ENCODE measurements around the gene ISM1. TPM values are rescaled to one million over a fixed set of nuclear protein-coding genes. Genes with fewer than 3 reads are reported as not detected.

ISM1 gene
- 0.39 and 0.63 TPM in 2 replicates for total RNA-seq (2014; rRNA removed; shearing (Covaris generic))
- 0.15 and 0.73 TPM in 2 replicates for polyA plus RNA-seq (2016; fragmentation: Nextera tagmentation; extraction: Ambion mirVana)
- long read RNA-seq = 0 reads

DNA sequence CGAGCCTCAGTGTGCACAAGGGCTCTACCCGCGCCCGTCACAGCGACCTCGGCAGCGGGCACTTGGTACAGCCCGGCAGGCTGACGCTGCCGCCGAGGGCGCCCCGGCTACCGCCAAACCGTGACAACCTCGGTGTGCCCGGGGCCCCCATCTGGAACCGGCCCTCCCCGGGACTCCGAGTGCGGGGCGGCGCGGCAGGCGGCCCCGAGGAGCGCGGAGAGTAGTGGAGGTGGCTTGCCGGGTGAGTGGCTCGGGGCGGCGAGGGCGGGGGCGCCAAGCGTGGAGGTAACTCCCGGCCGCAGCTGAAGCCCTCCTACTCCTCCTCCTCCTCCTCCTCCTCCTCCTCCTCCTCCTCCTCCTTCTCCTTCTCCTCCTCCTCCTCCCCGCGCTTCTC is at the start of gene ISM1:
TSS of gene ISM1 (plus strand) at position 371 of the 394 bp plus-strand sequence. CDS start 503 bp downstream, outside the sequence.
- peaks cover 14% of the 10 kb centered on the region for H3K4me1 ChIP-seq (ENCODE audit: insufficient read depth)
- no peak within 1 kb of the TSS for H3K27ac Mint-ChIP-seq
- peak; percentile 26 for ATAC-seq
- no peaks in the 10 kb centered on the region for H3K36me3 ChIP-seq (ENCODE audit: insufficient read depth)
- no peaks in the 10 kb centered on the region; the same call in 2 of the 3 replicates for H3K36me3 Mint-ChIP-seq (ENCODE audit: low read depth)
- H3K4me2 ChIP-seq = peak within 1 kb of the TSS; percentile 98
- TF ChIP-seq, protein P1, sequence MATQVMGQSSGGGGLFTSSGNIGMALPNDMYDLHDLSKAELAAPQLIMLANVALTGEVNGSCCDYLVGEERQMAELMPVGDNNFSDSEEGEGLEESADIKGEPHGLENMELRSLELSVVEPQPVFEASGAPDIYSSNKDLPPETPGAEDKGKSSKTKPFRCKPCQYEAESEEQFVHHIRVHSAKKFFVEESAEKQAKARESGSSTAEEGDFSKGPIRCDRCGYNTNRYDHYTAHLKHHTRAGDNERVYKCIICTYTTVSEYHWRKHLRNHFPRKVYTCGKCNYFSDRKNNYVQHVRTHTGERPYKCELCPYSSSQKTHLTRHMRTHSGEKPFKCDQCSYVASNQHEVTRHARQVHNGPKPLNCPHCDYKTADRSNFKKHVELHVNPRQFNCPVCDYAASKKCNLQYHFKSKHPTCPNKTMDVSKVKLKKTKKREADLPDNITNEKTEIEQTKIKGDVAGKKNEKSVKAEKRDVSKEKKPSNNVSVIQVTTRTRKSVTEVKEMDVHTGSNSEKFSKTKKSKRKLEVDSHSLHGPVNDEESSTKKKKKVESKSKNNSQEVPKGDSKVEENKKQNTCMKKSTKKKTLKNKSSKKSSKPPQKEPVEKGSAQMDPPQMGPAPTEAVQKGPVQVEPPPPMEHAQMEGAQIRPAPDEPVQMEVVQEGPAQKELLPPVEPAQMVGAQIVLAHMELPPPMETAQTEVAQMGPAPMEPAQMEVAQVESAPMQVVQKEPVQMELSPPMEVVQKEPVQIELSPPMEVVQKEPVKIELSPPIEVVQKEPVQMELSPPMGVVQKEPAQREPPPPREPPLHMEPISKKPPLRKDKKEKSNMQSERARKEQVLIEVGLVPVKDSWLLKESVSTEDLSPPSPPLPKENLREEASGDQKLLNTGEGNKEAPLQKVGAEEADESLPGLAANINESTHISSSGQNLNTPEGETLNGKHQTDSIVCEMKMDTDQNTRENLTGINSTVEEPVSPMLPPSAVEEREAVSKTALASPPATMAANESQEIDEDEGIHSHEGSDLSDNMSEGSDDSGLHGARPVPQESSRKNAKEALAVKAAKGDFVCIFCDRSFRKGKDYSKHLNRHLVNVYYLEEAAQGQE (IDR thresholded peaks at IDR 0.05; ENCODE audit: unreplicated experiment) = no peak
- TF ChIP-seq EZH2phosphoT487 (IDR thresholded peaks at IDR 0.05; ENCODE audit: unreplicated experiment) = no peak
- peak; percentile 9 for TF ChIP-seq EZH2 (IDR thresholded peaks at IDR 0.05; ENCODE audit: low read depth, unreplicated experiment)
- H2AFZ ChIP-seq = peak within 1 kb of the TSS; percentile 100
- no peaks in the 10 kb centered on the region for H4K20me1 ChIP-seq (replicated peaks; ENCODE audit: insufficient read depth)
- H3K27ac ChIP-seq (ENCODE audit: low read depth) = no peak within 1 kb of the TSS
- H3K27me3 Mint-ChIP-seq (ENCODE audit: insufficient read depth, low read depth, poor library complexity) = peaks cover 44% of the 10 kb centered on the region
- H3F3A ChIP-seq (replicated peaks; ENCODE audit: low read depth) = 0 out of 2 replicates have a peak, but pooled peaks cover 5% of the 10 kb centered on the region
- no peaks in the 10 kb centered on the region for H3K9me2 ChIP-seq (ENCODE audit: insufficient read depth)
- H3K9me3 Mint-ChIP-seq = no peaks in the 10 kb centered on the region
- no peaks in the 10 kb centered on the region for H3K79me2 ChIP-seq (replicated peaks; ENCODE audit: insufficient read depth)
- peaks cover 17% of the 10 kb centered on the region; the same call in 2 of the 3 replicates for H3K4me1 Mint-ChIP-seq
- DNase-seq (ENCODE audit: low spot score) = peak; percentile 30
- H3K4me3 Mint-ChIP-seq = peak within 1 kb of the TSS; percentile 87
- peak within 1 kb of the TSS; percentile 86 for H3K4me3 ChIP-seq
- H3K27me3 ChIP-seq (ENCODE audit: insufficient read depth) = peaks cover 80% of the 10 kb centered on the region

GRCh38 chr20:13173201-13173600 is 47.9 kb upstream of the ISM1 start:
- Mint-ChIP-seq H3K27me3 (ENCODE audit: insufficient read depth, low read depth, poor library complexity) (peaks cover 2% of the 10 kb centered on the region), H3K4me1 (no peaks in the 10 kb centered on the region), H3K9me3 (no peaks in the 10 kb centered on the region), H3K36me3 (ENCODE audit: low read depth) (no peaks in the 10 kb centered on the region), H3K4me3 (no peak overlapping the region), H3K27ac (no peak overlapping the region)
- Histone ChIP-seq H2AFZ (no peak overlapping the region), H3K4me1 (ENCODE audit: insufficient read depth) (no peaks in the 10 kb centered on the region), H3K9me2 (ENCODE audit: insufficient read depth) (0 out of 2 replicates have a peak, but pooled peaks cover 4% of the 10 kb centered on the region), H3K36me3 (ENCODE audit: insufficient read depth) (no peaks in the 10 kb centered on the region), H4K20me1 (replicated peaks; ENCODE audit: insufficient read depth) (no peaks in the 10 kb centered on the region), H3K27ac (ENCODE audit: low read depth) (no peak overlapping the region), H3K4me2 (no peak overlapping the region), H3K79me2 (replicated peaks; ENCODE audit: insufficient read depth) (no peaks in the 10 kb centered on the region), H3K27me3 (ENCODE audit: insufficient read depth) (no peaks in the 10 kb centered on the region), H3F3A (replicated peaks; ENCODE audit: low read depth) (no peaks in the 10 kb centered on the region), H3K4me3 (no peak overlapping the region)
- ATAC-seq (no peak), DNase-seq (ENCODE audit: low spot score) (no peak)
- TF ChIP-seq ZNF331 (CRISPR knock-in tag; IDR thresholded peaks at IDR 0.05; ENCODE audit: low read depth) (no peak), JUNB (IDR thresholded peaks at IDR 0.05; ENCODE audit: unreplicated experiment) (no peak)

DNA sequence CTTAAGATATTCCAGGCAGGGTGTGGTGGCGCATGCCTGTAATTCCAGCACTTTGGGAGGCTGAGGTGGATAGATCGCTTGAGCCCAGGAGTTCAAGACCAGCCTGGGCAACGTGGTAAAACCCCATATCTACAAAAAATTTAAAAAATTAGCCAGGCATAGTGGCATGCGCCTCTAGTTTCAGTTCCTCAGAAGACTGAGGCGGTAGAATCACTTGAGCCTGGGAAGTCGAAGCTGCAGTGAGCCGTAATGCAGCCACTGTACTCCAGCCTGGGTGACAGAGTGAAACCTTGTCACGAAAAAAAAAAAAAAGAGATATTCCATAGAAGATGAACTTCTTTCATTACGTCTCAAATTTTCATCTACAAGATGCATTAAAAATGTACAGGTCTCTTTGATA is 46.7 kb upstream of the ISM1 start:
- Histone ChIP-seq H3F3A (replicated peaks; ENCODE audit: low read depth) (no peaks in the 10 kb centered on the region), H4K20me1 (replicated peaks; ENCODE audit: insufficient read depth) (no peaks in the 10 kb centered on the region), H3K4me3 (no peak overlapping the region), H3K27ac (ENCODE audit: low read depth) (no peak overlapping the region), H3K9me2 (ENCODE audit: insufficient read depth) (0 out of 2 replicates have a peak, but pooled peaks cover 4% of the 10 kb centered on the region), H3K27me3 (ENCODE audit: insufficient read depth) (no peaks in the 10 kb centered on the region), H3K79me2 (replicated peaks; ENCODE audit: insufficient read depth) (no peaks in the 10 kb centered on the region), H3K4me2 (no peak overlapping the region), H2AFZ (no peak overlapping the region), H3K4me1 (ENCODE audit: insufficient read depth) (no peaks in the 10 kb centered on the region), H3K36me3 (ENCODE audit: insufficient read depth) (no peaks in the 10 kb centered on the region)
- Mint-ChIP-seq H3K36me3 (ENCODE audit: low read depth) (no peaks in the 10 kb centered on the region), H3K9me3 (no peaks in the 10 kb centered on the region), H3K4me1 (no peaks in the 10 kb centered on the region), H3K27me3 (ENCODE audit: insufficient read depth, low read depth, poor library complexity) (peaks cover 2% of the 10 kb centered on the region), H3K4me3 (no peak overlapping the region), H3K27ac (no peak overlapping the region)
- DNase-seq (ENCODE audit: low spot score) = no peak
- ATAC-seq = no peak
- TF ChIP-seq, protein P2, sequence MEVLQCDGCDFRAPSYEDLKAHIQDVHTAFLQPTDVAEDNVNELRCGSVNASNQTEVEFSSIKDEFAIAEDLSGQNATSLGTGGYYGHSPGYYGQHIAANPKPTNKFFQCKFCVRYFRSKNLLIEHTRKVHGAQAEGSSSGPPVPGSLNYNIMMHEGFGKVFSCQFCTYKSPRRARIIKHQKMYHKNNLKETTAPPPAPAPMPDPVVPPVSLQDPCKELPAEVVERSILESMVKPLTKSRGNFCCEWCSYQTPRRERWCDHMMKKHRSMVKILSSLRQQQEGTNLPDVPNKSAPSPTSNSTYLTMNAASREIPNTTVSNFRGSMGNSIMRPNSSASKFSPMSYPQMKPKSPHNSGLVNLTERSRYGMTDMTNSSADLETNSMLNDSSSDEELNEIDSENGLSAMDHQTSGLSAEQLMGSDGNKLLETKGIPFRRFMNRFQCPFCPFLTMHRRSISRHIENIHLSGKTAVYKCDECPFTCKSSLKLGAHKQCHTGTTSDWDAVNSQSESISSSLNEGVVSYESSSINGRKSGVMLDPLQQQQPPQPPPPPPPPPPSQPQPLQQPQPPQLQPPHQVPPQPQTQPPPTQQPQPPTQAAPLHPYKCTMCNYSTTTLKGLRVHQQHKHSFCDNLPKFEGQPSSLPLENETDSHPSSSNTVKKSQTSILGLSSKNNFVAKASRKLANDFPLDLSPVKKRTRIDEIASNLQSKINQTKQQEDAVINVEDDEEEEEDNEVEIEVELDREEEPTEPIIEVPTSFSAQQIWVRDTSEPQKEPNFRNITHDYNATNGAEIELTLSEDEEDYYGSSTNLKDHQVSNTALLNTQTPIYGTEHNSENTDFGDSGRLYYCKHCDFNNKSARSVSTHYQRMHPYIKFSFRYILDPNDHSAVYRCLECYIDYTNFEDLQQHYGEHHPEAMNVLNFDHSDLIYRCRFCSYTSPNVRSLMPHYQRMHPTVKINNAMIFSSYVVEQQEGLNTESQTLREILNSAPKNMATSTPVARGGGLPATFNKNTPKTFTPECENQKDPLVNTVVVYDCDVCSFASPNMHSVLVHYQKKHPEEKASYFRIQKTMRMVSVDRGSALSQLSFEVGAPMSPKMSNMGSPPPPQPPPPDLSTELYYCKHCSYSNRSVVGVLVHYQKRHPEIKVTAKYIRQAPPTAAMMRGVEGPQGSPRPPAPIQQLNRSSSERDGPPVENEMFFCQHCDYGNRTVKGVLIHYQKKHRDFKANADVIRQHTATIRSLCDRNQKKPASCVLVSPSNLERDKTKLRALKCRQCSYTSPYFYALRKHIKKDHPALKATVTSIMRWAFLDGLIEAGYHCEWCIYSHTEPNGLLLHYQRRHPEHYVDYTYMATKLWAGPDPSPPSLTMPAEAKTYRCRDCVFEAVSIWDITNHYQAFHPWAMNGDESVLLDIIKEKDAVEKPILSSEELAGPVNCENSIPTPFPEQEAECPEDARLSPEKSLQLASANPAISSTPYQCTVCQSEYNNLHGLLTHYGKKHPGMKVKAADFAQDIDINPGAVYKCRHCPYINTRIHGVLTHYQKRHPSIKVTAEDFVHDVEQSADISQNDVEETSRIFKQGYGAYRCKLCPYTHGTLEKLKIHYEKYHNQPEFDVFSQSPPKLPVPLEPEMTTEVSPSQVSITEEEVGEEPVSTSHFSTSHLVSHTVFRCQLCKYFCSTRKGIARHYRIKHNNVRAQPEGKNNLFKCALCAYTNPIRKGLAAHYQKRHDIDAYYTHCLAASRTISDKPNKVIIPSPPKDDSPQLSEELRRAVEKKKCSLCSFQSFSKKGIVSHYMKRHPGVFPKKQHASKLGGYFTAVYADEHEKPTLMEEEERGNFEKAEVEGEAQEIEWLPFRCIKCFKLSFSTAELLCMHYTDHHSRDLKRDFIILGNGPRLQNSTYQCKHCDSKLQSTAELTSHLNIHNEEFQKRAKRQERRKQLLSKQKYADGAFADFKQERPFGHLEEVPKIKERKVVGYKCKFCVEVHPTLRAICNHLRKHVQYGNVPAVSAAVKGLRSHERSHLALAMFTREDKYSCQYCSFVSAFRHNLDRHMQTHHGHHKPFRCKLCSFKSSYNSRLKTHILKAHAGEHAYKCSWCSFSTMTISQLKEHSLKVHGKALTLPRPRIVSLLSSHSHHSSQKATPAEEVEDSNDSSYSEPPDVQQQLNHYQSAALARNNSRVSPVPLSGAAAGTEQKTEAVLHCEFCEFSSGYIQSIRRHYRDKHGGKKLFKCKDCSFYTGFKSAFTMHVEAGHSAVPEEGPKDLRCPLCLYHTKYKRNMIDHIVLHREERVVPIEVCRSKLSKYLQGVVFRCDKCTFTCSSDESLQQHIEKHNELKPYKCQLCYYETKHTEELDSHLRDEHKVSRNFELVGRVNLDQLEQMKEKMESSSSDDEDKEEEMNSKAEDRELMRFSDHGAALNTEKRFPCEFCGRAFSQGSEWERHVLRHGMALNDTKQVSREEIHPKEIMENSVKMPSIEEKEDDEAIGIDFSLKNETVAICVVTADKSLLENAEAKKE (CRISPR knock-in tag; IDR thresholded peaks at IDR 0.05) = no peak
- TF ChIP-seq CREB1 (CRISPR knock-in tag; IDR thresholded peaks at IDR 0.05; ENCODE audit: low read depth) (no peak), JUNB (IDR thresholded peaks at IDR 0.05; ENCODE audit: unreplicated experiment) (no peak)
